Inflammatory macrophage treated with lipopolysaccharide for 1 hour (primary cell): ENCODE measurements around the gene FAM241A.
A peak's percentile ranks its signal among the peaks of the same experiment; 100 is the strongest.
"Not testable (repeated sequence)": the region's sequence is repeated elsewhere in the genome, so short reads cannot be mapped to it uniquely, and the experiment has no call there.

Experiments used
- DNase-seq, 2 donors: peaks; one replicate each; pipeline ENCODE4 v3.0.0-alpha.2; 2020 to 2022

FAM241A gene

GRCh38 chr4:112175840-112176239 is 30.6 kb downstream of the FAM241A start:
- no peak for DNase-seq

GRCh38 chr4:112176596-112176995 is 31.3 kb downstream of the FAM241A start:
- no peak for DNase-seq

- not testable (repeated sequence) for DNase-seq
These were observed 33.5 kb downstream of the FAM241A start for GRCh38 chr4:112178741-112179140.

- no peak for DNase-seq
These were observed 36.2 kb downstream of the FAM241A start for GRCh38 chr4:112181358-112182000.

GRCh38 chr4:112182604-112183003 is 37.4 kb downstream of the FAM241A start:
- no peak for DNase-seq

- no peak for DNase-seq
These were observed 38.0 kb downstream of the FAM241A start for GRCh38 chr4:112183252-112183651.

GRCh38 chr4:112184438-112184837 is 39.2 kb downstream of the FAM241A start:
- no peak for DNase-seq

- DNase-seq: no peak
These were observed 40.1 kb downstream of the FAM241A start for GRCh38 chr4:112185334-112185733.

GRCh38 chr4:112185740-112186670 is 40.8 kb downstream of the FAM241A start:
- peak; percentile 62 to 69 for DNase-seq

- no peak for DNase-seq
These were observed 44.5 kb downstream of the FAM241A start for GRCh38 chr4:112189754-112190153.

- no peak for DNase-seq
These were observed 45.4 kb downstream of the FAM241A start for GRCh38 chr4:112190684-112191083.

- DNase-seq: no peak
These were observed 51.2 kb downstream of the FAM241A start for GRCh38 chr4:112196461-112196860.

- no peak for DNase-seq
These were observed 53.8 kb downstream of the FAM241A start for GRCh38 chr4:112199041-112199440.

GRCh38 chr4:112201915-112202505 is 56.8 kb downstream of the FAM241A start:
- no peak for DNase-seq

GRCh38 chr4:112203593-112203992 is 58.3 kb downstream of the FAM241A start:
- DNase-seq: no peak

GRCh38 chr4:112206431-112206830 is 61.2 kb downstream of the FAM241A start:
- no peak for DNase-seq

- not testable (repeated sequence) for DNase-seq
These were observed 63.2 kb downstream of the FAM241A start for GRCh38 chr4:112208137-112209095.

- DNase-seq: no peak
These were observed 65.5 kb downstream of the FAM241A start for GRCh38 chr4:112210777-112211176.

- peak in 1 of 2 donors; percentile 19 for DNase-seq
These were observed 67.8 kb downstream of the FAM241A start for GRCh38 chr4:112213091-112213490.

GRCh38 chr4:112213856-112214255 is 68.6 kb downstream of the FAM241A start:
- peak; percentile 76 to 85 for DNase-seq

- peak; percentile 46 to 64 for DNase-seq
These were observed 69.4 kb downstream of the FAM241A start for GRCh38 chr4:112214390-112215264.
